ENCODE measurements around the gene SPRR4. TPM values are rescaled to one million over a fixed set of nuclear protein-coding genes. Genes with fewer than 3 reads are reported as not detected.

Gene SPRR4
- total RNA-seq, 4 donors from 2014 or later: not detected

DNA sequence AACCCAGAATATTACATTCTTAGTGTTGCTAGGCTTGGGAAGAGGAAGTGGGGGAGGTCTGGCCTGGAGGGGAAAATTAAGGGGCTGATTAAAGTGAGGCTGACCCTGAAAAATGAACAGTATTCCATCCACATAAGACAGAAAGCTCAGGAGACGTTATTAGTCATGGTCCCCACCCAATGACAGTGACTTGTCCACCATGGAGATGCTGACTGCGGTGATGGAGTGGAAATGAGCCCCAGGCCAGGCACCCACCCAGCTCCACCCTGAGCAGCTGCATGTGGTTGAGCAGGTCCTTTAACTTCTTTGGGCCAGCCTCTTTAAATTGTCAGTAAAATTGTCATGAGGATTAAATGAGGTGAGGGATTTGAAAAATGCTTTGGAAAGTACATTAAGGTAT is 1.4 kb upstream of the SPRR4 start:
- Histone ChIP-seq H3K4me3 (no peak overlapping the region), H3K9me3 (no peaks in the 10 kb centered on the region), H3K27me3 (no peaks in the 10 kb centered on the region), H3K27ac (no peak overlapping the region), H3K36me3 (no peaks in the 10 kb centered on the region), H3K4me1 (no peaks in the 10 kb centered on the region)
- ATAC-seq: no peak
- 73% methylated on average over 2 of the region's 2 CpGs; no CpG with 5 or more reads in 1 of the 2 donors for WGBS, 2 donors (ENCODE audit: low coverage in 1 of 2)
- TF ChIP-seq EP300 (IDR thresholded peaks at IDR 0.05) (no peak), POLR2A (IDR thresholded peaks at IDR 0.05) (no peak), POLR2AphosphoS5 (IDR thresholded peaks at IDR 0.05) (no peak)
- TF ChIP-seq, protein P1, sequence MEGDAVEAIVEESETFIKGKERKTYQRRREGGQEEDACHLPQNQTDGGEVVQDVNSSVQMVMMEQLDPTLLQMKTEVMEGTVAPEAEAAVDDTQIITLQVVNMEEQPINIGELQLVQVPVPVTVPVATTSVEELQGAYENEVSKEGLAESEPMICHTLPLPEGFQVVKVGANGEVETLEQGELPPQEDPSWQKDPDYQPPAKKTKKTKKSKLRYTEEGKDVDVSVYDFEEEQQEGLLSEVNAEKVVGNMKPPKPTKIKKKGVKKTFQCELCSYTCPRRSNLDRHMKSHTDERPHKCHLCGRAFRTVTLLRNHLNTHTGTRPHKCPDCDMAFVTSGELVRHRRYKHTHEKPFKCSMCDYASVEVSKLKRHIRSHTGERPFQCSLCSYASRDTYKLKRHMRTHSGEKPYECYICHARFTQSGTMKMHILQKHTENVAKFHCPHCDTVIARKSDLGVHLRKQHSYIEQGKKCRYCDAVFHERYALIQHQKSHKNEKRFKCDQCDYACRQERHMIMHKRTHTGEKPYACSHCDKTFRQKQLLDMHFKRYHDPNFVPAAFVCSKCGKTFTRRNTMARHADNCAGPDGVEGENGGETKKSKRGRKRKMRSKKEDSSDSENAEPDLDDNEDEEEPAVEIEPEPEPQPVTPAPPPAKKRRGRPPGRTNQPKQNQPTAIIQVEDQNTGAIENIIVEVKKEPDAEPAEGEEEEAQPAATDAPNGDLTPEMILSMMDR (IDR thresholded peaks at IDR 0.05): no peak

DNA sequence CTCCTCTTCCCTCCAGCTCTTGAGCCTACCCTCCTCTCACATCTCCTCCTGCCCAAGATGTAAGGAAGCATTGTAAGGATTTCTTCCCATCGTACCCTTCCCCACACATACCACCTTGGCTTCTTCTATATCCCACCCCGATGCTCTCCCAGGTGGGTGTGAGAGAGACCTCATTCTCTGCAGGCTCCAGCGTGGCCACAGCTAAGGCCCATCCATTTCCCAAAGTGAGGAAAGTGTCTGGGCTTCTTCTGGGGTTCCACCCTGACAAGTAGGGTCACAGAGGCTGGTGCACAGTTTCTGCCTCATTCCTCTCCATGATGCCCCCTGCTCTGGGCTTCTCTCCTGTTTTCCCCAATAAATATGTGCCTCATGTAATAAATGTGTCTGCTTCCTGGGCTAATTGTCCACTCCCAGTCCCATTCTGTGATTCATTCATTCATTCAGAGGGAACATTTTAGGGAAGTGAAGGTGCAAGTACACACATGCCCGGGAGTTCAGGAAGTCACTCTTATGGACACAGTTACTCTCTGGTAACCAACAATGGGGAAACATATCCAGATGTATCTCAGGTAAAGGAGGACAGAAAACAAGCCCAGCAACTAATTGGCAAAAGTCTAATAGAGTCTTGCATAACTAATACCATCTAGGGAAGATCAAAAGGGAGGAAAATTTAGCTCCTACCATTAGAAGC is 1.9 kb downstream of the SPRR4 start:
- TF ChIP-seq POLR2AphosphoS5 (IDR thresholded peaks at IDR 0.05): no peak
- no peak for TF ChIP-seq EP300 (IDR thresholded peaks at IDR 0.05)
- H3K27ac ChIP-seq: no peak overlapping the region
- no peaks in the 10 kb centered on the region for H3K4me1 ChIP-seq
- H3K27me3 ChIP-seq: no peaks in the 10 kb centered on the region
- WGBS, 2 donors (ENCODE audit: low coverage in 1 of 2): 77 to 90% methylated on average over 2 to 3 of the region's 4 CpGs
- H3K4me3 ChIP-seq: no peak overlapping the region
- H3K9me3 ChIP-seq: no peaks in the 10 kb centered on the region
- H3K36me3 ChIP-seq: no peaks in the 10 kb centered on the region
- ATAC-seq: no peak

DNA sequence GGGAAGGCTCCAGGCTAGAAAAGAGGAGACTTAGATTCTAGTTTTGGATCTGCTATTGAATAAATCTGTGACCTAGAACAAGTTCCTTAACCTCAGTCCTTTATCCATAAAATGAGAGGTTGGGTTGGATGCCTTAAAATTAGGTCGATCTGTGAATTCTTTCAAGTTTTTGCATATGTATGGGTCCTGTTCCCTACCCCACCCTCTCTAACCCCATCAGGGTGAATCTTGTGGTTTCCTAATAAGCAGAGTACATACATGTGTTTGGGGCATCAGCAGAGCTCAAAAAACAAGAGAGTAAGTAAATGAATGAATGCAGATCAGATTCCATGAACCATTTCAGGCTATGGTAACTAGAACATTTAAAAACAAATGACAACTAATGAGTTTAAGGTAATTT is 6.2 kb downstream of the SPRR4 start:
- H3K4me3 ChIP-seq: no peak overlapping the region
- TF ChIP-seq POLR2AphosphoS5 (IDR thresholded peaks at IDR 0.05) (no peak), EP300 (IDR thresholded peaks at IDR 0.05) (no peak), POLR2A (IDR thresholded peaks at IDR 0.05) (no peak)
- TF ChIP-seq, protein P1 (IDR thresholded peaks at IDR 0.05): no peak
- no peaks in the 10 kb centered on the region for H3K9me3 ChIP-seq
- H3K4me1 ChIP-seq: no peaks in the 10 kb centered on the region
- H3K36me3 ChIP-seq: no peaks in the 10 kb centered on the region
- 75% methylated on average over 1 of the region's 1 CpG; no CpG with 5 or more reads in 1 of the 2 donors for WGBS, 2 donors (ENCODE audit: low coverage in 1 of 2)
- no peak overlapping the region for H3K27ac ChIP-seq
- H3K27me3 ChIP-seq: no peaks in the 10 kb centered on the region
- ATAC-seq: no peak

DNA sequence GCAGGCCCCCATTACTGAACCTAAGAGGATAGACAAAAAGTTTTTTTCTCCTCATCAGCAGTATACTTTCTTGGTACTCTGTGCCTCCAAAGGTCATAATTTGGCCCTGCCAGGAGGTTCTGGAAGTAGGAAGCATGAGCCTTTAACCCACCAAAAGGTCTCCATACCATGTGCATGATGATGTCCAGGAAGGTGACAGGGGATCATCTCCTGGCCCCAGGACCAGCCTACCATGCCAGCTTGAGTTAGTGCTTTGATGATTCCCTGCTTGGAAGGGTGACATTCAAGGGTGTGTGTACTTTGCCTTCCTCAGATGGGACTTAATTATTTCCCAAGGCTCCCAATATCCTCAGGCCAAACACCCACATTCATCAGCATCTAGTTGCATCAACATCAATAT is 7.2 kb downstream of the SPRR4 start:
- H3K9me3 ChIP-seq: no peaks in the 10 kb centered on the region
- H3K36me3 ChIP-seq: no peaks in the 10 kb centered on the region
- H3K4me3 ChIP-seq: no peak overlapping the region
- no peaks in the 10 kb centered on the region for H3K27me3 ChIP-seq
- H3K27ac ChIP-seq: no peak overlapping the region
- no peak for ATAC-seq
- no peak for TF ChIP-seq POLR2A (IDR thresholded peaks at IDR 0.05)
- TF ChIP-seq POLR2AphosphoS5 (IDR thresholded peaks at IDR 0.05): no peak
- TF ChIP-seq EP300 (IDR thresholded peaks at IDR 0.05): no peak
- TF ChIP-seq, protein P1 (IDR thresholded peaks at IDR 0.05): no peak
- no peaks in the 10 kb centered on the region for H3K4me1 ChIP-seq

DNA sequence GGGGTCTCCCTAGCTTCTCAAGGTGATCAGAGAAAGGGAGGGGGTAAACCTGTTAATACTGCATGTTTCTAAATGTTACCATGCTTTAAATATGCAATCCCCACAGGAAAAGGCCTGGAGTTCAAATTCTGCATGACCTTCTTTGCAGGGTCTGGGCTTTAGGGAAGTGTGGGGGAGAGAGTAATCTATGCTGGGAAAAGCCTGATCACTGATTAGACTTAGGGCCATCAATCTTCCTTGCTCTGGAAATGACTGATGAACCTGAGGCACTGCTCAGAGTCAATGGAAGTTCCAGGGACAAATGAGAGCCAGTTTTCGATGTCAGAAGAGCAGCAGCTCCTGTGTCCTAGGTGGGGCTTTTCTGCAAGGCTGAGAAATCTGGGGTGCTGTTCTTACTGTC is 10.2 kb downstream of the SPRR4 start:
- H3K4me1 ChIP-seq: no peaks in the 10 kb centered on the region
- 56 to 75% methylated on average over 1 of the region's 1 CpG for WGBS, 2 donors (ENCODE audit: low coverage in 1 of 2)
- H3K4me3 ChIP-seq: no peak overlapping the region
- H3K27me3 ChIP-seq: no peaks in the 10 kb centered on the region
- no peak overlapping the region for H3K27ac ChIP-seq
- ATAC-seq: no peak
- no peaks in the 10 kb centered on the region for H3K9me3 ChIP-seq
- TF ChIP-seq EP300 (IDR thresholded peaks at IDR 0.05): no peak
- no peak for TF ChIP-seq POLR2A (IDR thresholded peaks at IDR 0.05)
- TF ChIP-seq POLR2AphosphoS5 (IDR thresholded peaks at IDR 0.05): no peak
- TF ChIP-seq, protein P1 (IDR thresholded peaks at IDR 0.05): no peak
- H3K36me3 ChIP-seq: no peaks in the 10 kb centered on the region

All from gastroesophageal sphincter (tissue), 4 donors.